Measurements from ENCODE around the gene PRTFDC1.

Gene PRTFDC1

GRCh38 chr10:24902400-24902728 is 50.0 kb downstream of the PRTFDC1 start:
- DNase-seq (ENCODE audit: low spot score) = no peak

- peak; percentile 47 for DNase-seq (ENCODE audit: low spot score)
Measured at GRCh38 chr10:24901686-24902399, 50.6 kb downstream of the PRTFDC1 start.

GRCh38 chr10:24900888-24901685 is 51.3 kb downstream of the PRTFDC1 start:
- no peak for DNase-seq (ENCODE audit: low spot score)

- no peak for DNase-seq (ENCODE audit: low spot score)
Measured at GRCh38 chr10:24899571-24899970, 52.8 kb downstream of the PRTFDC1 start.

GRCh38 chr10:24898501-24898900 is 53.9 kb downstream of the PRTFDC1 start:
- no peak for DNase-seq (ENCODE audit: low spot score)

GRCh38 chr10:24897326-24897926 is 55.0 kb downstream of the PRTFDC1 start:
- peak; percentile 20 for DNase-seq (ENCODE audit: low spot score)

- DNase-seq (ENCODE audit: low spot score) = no peak
Measured at GRCh38 chr10:24894728-24895127, 57.7 kb downstream of the PRTFDC1 start.

GRCh38 chr10:24894309-24894708 is 58.1 kb downstream of the PRTFDC1 start:
- no peak for DNase-seq (ENCODE audit: low spot score)

GRCh38 chr10:24893127-24893526 is 59.3 kb downstream of the PRTFDC1 start:
- DNase-seq (ENCODE audit: low spot score) = no peak

GRCh38 chr10:24891823-24892222 is 60.6 kb downstream of the PRTFDC1 start:
- DNase-seq (ENCODE audit: low spot score) = no peak

GRCh38 chr10:24889639-24890038 is 62.8 kb downstream of the PRTFDC1 start:
- DNase-seq (ENCODE audit: low spot score) = no peak

GRCh38 chr10:24887855-24888231 is 64.6 kb downstream of the PRTFDC1 start:
- no peak for DNase-seq (ENCODE audit: low spot score)

- DNase-seq (ENCODE audit: low spot score) = no peak
Measured at GRCh38 chr10:24886290-24886680, 66.1 kb downstream of the PRTFDC1 start.

- no peak for DNase-seq (ENCODE audit: low spot score)
Measured at GRCh38 chr10:24885551-24886289, 66.7 kb downstream of the PRTFDC1 start.

GRCh38 chr10:24884793-24885192 is 67.6 kb downstream of the PRTFDC1 start:
- DNase-seq (ENCODE audit: low spot score) = no peak

- no peak for DNase-seq (ENCODE audit: low spot score)
Measured at GRCh38 chr10:24884316-24884715, 68.1 kb downstream of the PRTFDC1 start.

- DNase-seq (ENCODE audit: low spot score) = no peak
Measured at GRCh38 chr10:24883176-24883575, 69.2 kb downstream of the PRTFDC1 start.

- DNase-seq (ENCODE audit: low spot score) = no peak
Measured at GRCh38 chr10:24882047-24882698, 70.2 kb downstream of the PRTFDC1 start.

- DNase-seq (ENCODE audit: low spot score) = no peak
Measured at GRCh38 chr10:24879861-24880260, 72.5 kb downstream of the PRTFDC1 start.

- no peak for DNase-seq (ENCODE audit: low spot score)
Measured at GRCh38 chr10:24874133-24874532, 78.3 kb downstream of the PRTFDC1 start.

- no peak for DNase-seq (ENCODE audit: low spot score)
Measured at GRCh38 chr10:24873281-24873683, 79.1 kb downstream of the PRTFDC1 start.

- DNase-seq (ENCODE audit: low spot score) = no peak
Measured at GRCh38 chr10:24872790-24873182, 79.6 kb downstream of the PRTFDC1 start.
